HG02852 (cell line): ENCODE data around the gene KNSTRN.

Source experiments
- ATAC-seq: cut with Tn5 transposase; IDR thresholded peaks from one replicate; pipeline ENCODE4 v1.9.1; 2021; ENCODE audit warnings: mild to moderate bottlenecking, moderate library complexity; ENCODE audit not compliant: unreplicated experiment

The KNSTRN gene

DNA sequence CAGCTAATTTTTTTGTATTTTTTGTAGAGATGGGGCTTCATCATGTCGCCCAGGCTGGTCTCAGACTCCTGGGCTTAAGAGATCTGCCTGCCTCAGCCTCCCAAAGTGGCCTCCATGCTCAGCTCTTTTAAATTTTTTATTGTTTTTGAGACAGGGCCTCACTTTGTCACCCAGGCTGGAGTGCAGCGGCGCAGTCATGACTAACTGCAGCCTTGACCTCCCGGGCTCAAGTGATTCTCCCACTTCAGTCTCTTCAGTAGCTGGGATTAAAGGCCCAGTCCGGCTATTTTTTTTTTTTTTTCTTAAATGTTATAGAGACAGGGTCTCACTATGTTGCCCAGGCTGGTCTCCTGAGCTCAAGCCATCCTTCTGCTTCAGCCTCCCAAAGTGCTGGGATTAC lies 43.2 kb downstream of the KNSTRN start:
- no peak for ATAC-seq

DNA sequence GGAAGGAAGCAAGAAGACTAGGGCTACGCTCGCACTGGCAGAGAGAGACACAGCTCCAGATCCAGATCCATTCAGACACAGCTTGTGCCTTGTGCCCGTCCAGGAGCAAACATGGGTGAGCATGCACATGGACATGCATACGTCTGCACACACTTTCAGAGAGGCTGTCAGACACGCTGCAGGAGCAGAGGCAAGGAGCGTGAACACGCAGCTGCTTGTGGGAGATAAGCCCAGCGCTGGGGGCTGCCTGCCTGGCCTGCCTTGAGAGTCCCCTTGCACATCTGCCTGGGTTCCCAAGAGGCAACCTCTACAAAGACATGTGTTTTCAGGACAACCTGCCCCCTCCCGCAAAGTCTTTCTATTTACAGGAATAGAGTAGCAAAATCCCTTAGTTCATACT lies 44.7 kb downstream of the KNSTRN start:
- ATAC-seq: no peak

DNA sequence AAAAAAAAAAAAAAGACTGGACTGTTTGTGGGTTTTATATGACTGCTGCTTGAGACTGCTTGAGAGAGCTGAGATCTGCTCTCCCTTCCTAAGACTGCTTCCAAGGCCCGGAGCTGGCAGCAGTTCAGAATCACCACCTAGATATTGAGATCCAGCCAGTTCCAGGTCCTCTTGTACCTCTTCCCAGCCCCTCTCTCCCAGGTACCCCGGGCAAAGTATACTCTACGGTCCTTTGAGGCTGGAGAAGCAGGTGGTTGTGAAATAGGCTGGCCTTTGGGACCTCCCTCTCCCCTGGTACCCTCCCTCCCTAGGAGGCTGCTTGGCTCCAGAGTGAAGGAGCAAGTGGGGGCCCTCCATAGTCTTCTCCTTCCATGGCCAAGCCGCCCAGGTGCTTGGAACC lies 45.7 kb downstream of the KNSTRN start:
- no peak for ATAC-seq

DNA sequence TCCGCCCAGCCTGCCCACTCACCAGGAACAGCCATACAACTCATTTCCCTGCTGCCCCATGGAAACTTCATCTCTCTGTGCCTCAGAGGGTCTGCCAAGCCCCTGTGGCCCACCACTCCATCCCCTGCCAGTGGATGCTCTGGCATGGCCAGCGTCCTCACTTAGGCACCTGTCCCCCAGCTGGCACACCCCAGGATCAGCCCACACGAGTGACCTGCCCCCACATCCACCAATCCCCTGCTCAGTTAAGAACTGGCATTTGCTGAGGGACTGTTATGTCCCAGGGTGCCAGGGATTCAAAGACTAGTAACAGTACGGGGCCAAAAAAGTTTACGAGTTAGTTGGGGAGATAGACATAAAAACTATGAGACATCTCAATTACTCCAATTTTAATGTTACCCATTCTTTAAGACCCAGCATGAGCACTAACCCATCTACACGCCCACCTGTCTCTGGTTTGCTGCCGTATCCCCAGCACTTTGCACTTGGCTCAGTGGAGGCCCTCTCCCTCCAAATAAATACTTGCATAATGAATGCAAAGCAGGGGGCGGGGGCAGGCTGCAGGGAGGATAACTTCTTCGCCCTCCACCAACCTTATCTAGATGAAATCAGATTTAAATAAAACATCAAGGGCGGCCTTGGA lies 46.7 kb downstream of the KNSTRN start:
- ATAC-seq: no peak

DNA sequence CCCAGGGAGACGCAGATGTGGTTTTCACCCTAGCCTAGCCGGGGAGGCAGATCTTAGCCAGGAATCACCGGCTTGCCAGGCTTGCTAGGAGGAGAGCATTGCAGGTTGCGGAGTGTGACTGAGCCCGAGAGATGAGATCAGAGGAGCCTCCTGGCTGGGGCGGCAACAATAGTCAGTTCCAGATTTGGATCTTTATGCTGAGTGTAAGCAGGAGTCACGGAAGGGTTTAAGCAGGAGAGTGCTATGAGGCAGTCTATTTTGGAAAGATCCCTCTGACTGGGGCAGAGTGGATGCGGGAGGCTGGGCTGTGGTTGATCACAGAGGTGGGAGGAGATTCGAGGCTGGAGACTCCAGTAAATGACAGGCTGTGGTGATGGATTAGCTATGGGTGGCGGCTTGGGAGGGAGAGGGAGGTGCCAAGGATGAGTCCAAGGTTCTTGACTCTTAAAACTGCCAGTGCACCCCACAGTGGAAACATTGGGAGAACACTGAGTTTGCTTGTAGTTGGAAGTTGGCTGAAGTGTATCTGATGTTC lies 47.8 kb downstream of the KNSTRN start:
- ATAC-seq: no peak

DNA sequence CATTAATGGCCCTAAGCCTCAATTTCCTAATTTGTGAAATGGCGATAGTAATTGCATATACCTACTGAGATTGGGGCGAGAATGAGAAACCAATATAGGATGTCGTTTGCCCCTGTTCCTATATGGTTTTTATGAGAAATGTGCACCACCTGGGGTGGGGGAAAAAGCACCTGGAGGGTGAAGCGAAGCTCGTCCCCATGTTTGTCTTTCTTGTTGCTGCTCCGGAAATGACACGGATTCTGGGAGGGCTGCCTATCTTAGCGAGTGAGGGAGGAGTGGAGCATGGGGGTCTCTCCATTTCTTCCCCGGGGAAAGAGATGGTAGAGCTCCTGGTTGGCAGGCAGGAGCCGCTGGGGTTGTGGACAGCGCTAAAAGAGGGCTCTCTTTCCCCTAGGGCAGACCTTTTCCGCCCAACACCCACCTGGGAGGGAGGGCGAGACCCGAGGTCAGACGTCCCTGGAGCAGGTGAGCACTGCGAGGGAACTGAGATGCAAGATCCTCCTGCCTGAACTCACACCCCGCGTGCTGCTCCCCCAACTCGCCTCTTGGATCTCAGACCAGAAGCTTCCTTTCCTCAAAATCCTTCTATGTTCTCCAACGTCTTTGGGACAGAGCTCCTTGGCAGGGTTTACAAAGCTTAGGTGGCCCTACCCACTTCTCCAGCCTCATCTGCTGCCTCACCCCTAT lies 52.6 kb downstream of the KNSTRN start:
- ATAC-seq: no peak

DNA sequence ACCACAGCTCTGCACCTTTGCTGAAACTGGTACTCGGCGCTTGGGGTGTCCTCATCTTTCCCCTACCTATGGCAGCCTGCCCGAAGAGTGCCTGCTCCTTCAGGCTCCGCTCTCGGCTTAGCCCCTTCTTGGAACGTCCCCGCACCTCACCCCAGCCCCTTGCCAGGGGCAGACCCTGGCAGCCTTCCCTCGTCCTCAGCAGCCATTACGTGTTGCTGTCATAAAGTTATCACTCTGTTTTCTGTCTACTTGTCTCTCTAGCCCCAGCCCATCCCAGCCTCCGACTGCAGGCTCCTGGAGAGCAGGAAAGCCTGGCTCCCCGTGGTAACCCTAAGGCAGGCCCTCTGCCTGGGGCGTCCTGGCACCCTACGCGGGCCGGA lies 53.2 kb downstream of the KNSTRN start:
- no peak for ATAC-seq

DNA sequence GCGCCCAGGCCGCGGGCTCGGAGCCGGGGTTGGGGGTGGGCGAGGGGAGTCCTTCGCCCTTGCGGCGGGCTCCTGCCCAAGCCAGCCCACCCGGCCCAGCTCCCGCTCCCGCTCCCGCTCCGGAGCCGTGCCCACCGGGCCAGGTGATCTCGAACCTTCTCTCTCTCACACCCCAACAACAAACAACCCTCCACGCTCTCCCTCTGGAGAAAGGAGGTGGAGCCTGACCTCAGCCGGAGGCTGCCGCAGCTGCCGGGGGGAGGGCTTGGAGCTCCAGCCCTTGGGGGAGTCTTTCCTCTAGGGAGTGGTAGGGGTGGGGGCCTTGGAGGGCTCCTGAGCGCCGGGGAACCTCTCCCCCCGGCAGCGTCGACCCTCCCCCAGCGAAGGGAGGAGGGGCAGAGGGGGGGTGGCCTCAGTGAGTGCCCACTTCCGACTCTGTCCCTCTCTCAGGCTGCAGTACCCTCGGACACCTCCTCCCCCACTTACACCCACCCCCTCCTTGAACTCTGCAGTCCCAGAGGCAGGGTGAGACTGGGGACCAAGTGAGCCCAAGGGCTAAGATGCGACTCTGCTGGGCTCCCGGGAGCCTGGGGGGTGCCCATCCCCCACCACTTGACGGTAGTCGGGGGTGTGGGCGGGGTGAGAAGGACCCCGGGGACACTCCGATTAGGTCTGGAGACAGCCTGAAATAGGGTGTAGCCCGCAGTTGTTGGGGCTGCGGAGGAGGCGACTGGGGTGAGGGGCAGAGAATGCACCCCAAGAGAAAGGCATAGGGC lies 53.8 kb downstream of the KNSTRN start:
- no peak for ATAC-seq

DNA sequence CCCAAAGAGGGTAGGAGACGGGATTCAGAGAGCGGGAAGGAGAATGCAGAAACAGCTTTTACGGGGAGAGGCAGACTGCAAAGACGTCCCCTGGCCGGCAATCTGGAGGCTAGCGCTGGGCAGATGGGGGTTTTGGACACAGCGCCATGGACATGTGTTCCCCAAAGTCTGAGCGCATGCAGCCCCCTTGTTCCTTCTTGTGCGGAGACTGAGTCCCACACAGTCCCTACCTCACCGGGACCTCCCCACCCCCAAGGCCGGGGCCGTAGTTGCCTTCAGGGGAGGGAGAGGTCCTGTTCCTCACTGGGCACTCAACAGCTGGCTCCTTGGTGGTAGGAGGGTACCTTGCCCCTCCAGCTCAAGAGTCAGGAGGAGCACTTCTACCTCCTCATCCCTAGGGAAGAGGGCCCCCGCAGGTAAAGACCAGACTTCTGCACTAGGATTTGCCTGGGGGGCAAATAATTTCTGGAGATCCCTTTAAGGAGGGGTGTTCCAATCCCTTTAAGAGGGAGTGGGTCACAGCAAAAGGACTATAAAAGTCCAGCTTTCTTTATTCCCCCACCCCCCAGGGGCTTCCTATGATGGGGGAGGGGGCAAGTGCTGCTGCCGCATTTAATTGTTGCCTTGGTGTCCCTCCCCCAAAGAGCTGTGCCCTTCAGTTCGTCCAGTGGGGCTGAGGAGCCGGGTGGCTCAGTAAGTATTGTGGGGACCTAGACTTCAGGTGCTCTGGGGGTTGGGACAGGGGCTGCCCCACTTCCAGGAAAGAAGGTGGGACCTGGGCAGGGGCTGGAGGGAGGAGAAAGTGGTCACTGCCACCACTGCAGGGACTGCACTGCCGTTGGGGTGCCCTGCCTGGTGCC lies 54.6 kb downstream of the KNSTRN start:
- ATAC-seq: no peak

DNA sequence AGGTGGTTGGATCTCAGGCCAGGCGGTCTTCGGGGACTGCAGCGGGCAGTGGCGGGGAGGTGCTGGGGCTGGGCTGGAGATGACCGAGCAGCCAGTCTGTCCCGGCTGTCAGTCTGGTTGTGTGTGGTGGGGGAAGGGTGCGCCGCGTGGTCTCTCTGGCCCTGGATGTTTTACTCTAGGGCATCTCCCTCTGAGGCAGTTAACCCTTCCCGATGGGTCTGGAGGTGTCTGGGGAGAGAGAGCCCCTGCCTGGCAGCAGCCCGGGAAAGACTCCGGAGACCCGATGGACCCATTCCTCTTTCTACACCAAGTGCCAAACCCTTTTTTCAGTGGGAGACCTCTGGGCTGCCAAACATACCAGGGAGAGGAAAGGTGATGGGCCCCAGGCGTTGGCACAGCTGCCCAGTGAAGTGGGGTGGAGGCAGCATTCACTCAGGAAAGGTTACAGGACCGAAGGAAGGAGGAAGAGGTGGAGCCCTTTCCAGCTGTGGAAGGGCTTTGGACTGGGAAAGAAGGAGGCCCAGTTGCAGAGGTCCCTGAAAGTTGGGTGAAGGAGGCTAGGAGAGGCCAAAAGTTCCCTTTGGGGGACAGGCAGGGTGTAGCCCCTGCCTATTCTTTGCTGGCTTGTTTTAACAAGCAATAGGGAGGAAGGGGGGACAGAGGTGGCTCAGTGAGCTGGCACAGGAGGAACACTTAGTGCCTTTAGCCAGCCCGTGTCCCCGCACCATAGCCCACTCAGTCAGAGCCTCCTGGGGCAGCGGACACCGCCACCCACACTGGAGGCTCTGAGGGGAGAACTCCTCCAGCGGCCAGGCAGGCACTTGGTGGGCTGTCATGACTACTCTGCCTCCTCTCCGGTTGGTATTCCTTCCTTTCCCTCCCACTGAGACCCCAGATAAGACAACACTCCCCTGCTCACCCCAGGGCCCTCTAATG lies 55.5 kb downstream of the KNSTRN start:
- ATAC-seq: no peak

DNA sequence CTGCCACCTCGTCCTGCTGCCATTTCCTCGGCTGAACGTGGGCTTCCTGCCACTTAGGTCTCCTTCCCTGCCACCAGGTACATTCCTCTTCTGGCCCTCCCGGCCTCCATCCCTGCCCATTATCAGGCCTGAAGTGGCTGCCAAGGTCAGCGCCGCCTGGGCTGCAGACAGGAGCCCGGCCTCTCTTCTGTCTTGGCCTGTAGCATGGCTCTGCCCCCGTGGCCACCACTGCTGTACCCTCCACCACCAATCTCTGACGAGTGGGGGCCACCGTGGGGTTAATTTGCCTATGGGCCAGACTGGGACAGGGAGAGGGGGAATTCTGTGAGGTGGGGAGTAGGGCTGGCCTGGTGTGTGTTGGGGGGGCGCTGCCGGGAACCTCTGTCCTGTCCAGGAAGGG lies 56.2 kb downstream of the KNSTRN start:
- ATAC-seq: no peak

DNA sequence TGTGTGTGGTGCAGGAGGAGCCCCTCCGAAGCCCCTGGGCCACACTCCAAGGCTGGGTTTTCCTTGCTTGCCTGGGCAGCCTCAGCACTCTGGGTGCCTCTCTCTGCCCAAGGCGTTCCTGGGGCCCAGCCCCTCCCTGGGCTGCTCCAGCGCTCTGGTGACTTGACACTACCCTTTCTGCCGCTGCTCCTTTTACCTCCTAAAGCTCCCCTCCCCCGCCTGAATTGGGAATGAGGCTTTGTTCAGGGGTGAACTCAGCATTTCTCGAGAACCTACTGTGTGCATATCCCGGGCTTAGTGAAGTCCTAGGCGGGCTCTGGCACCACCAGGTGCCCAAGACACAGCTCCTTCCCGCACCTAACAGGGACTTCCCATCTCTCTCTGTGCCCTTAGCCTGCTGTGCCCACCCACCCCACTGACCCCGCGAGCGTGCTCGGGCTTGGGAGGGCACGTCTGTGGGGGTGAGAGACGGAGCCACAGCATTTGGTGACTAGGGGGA lies 57.0 kb downstream of the KNSTRN start:
- ATAC-seq: no peak

DNA sequence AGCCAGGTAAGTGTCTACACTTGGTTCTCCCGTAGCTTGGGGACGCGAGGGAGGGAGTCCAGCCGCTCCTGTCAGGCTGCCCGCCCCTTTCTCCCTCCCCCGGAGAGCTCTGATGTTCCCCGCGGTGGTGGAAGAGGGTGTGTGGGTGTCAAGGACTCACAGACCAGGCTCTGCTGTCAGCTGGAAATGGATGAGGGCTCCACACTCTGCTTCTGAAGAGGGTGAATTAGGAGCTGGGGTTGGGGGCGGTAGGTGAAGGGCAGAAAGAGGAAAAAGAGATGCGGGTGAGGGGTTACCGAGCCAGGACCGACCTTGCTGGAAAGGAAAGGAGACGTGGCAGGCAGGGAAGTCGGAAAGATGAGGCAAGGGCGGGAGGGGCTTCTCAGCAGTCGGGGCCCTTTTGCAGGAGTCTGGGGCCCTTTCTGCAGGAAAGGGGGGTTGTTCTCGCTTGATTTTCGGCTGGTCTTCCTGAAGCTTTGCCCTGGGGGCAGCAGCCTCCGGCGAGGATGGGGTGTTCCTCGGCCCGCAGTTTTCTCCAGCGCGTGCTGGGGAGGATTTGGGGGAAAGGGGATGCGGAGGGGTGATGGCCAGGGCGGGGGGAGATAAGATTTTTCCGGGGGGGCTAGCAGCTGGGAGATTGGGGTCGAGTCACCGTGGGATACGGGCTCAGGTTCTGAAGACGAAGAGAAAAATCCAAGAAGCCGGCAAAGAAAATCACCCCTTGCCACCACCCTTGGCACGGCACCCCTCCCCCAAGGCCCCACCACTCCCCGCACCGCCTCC lies 57.6 kb downstream of the KNSTRN start:
- ATAC-seq: no peak

DNA sequence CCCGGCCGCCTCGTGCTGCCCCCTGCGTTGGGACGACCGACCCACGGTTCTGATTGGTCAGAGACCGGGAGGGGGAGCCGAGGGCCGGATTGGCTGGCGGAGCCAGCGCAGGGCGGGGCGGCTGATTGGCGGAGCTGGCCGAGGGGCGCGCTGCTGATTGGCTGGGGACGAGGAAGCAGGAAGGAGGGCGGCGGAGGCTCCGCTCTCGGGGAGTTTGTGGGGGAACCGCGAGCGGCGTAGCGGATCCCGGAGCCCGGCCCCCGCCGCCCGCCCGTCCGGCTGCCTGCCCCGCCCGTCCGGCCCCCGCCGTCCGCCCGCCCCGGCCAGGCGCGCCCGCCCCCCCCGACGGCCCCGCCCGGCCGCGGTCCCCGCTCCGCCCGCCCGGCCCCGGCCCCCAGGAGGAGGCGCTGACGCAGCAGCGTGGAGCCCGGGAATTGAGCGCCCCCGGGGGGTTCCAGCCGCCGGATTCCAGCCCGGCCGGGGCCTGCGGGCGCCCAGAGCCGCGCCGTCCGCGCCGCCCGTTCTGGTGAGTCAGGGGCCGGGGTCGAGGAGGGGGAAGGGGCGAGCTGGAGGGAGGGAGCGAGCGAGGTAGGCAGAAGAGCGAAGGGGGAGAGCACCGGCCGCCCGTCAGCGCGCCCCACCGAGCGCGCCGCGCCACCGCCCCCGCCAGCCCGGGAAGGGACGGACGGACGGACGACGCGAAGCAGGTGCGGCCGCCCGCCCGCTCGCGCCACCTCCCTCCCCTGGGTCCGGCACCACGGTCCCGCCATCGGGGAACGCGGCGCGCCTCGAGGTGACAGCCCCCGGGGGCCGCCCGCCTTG lies 58.4 kb downstream of the KNSTRN start, which contains the start of gene BAHD1:
TSS of gene BAHD1 (plus strand) at position 211 of the 822 bp plus-strand sequence. CDS start 17,512 bp downstream, outside the sequence.
- ATAC-seq: peak; percentile 86

DNA sequence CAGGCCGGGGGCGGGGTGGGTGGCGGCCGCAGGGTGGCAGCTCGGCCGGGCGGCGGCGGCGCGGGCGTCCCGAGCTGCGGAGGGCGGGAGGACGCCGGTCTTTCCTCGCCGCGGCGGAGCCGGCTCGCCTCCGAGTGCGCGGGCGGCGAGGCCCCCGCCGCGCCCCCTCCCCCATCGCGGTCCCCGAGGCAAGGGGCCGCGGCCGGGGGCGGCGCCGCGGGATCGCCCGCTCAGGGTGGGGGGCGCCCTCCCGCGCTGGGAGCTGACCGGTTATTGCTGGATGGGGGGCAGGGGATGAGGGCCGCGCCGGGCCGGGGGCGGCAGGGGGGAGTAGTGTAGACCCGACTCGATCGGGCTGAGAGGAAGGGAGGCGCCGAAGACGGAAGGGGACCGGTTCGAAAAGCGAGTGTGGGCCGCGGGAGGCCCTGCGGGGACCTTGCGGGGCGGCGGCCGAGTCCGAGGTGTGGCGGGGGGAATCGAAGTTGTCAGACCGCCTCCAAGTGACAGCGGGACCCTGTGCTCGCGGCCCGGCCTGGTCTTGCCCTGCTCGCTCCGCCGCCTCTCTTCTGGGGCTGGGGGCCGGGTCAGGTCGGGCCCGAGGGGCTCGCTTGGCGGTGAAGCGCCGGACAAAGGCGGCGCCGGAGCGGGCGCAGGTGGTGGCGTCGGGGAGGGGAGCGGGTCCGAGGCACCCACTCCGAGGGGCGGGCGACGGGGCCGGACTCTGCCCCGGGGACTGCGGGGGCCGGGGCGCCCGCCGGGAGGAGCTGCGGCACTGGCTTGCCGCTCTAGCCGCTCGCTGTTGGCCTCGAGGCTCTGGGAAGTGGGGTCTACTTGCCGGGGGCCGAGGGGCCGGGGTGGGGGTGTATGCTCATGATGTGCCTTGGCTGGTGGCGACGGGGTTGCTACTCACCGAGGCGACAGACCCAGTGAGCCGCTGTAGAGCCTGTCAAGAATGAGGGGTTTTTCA lies 59.3 kb downstream of the KNSTRN start:
- ATAC-seq: peak; percentile 7

DNA sequence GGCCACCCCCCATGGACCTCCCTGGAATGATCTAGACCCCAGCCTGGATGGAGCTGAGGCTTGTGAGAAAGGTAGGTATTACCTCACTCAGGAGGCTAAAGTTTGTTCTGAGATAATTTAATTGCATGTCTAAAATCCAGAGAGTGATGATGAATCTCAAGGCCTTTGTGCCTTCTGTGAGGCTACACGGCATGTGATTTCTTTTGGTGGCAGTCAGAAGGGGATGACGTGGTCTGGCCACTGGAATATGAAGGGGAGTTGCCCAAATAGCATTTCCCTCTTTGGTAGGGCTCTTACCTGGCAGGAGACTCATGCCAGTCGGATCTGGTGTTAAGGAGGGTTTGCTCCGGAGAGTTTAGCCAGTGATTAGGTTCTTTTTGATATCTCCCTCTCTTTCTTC lies 60.7 kb downstream of the KNSTRN start:
- no peak for ATAC-seq

DNA sequence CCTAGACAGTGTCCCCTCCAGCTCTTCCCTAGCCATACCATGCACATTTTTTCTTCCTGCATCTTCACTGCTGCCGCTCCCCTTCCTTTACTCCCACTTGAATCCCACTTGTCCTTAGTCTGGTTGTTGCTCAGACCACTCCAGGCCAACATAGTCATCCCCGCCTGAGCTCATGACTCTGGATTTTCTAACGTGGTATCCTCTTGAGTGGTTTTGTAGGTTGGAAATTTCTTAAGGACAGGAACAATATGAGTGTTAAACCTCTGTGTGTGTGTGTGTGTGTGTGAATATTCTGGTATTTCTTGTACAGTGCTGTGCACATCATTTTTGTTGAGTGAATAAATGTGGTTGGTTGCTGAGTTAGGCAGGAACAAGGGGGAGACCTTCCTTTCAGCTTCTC lies 61.3 kb downstream of the KNSTRN start:
- ATAC-seq: no peak
